Hepatocyte (in vitro differentiated cells): ENCODE measurements around the gene ALPP. TPM values are rescaled to one million over a fixed set of nuclear protein-coding genes. Genes with fewer than 3 reads are reported as not detected.

Experiments
- DNase-seq: peaks from one replicate; pipeline ENCODE4 v3.0.0-alpha.2; 2016; ENCODE audit warnings: low spot score
- H2AFZ ChIP-seq: fragments of 200-600 bp; sonication (generic); 2 replicates; pipeline ENCODE4 v1.6.0; 2016; ENCODE audit warnings: antibody characterized with exemption, mild to moderate bottlenecking
- H3K27ac ChIP-seq: fragments of 200-600 bp; sonication (generic); 2 replicates; pipeline ENCODE4 v1.5.1; 2016; ENCODE audit warnings: mild to moderate bottlenecking
- H3K27me3 ChIP-seq: fragments of 200-600 bp; sonication (generic); 2 replicates; pipeline ENCODE4 v1.6.1; 2016
- H3K36me3 ChIP-seq: fragments of 200-600 bp; sonication (generic); replicated peaks from 2 replicates; pipeline ENCODE4 v1.5.1; 2016; ENCODE audit warnings: low read depth; ENCODE audit not compliant: insufficient read depth
- H3K4me1 ChIP-seq: fragments of 200-600 bp; sonication (generic); 2 replicates; pipeline ENCODE4 v1.5.1; 2016; ENCODE audit warnings: mild to moderate bottlenecking, moderate library complexity; ENCODE audit not compliant: insufficient read depth
- H3K4me2 ChIP-seq: fragments of 200-600 bp; sonication (generic); 2 replicates; pipeline ENCODE4 v1.6.0; 2016
- H3K4me3 ChIP-seq: fragments of 200-600 bp; sonication (generic); 2 replicates; pipeline ENCODE4 v1.5.1; 2016; ENCODE audit warnings: mild to moderate bottlenecking
- H3K79me2 ChIP-seq: fragments of 200-600 bp; sonication (generic); 2 replicates; pipeline ENCODE4 v1.6.0; 2017; ENCODE audit warnings: mild to moderate bottlenecking
- H3K9me2 ChIP-seq: fragments of 200-600 bp; sonication (generic); replicated peaks from 2 replicates; pipeline ENCODE4 v1.6.0; 2017; ENCODE audit warnings: mild to moderate bottlenecking; ENCODE audit not compliant: insufficient read depth
- H3K9me3 ChIP-seq: fragments of 200-600 bp; sonication (generic); 2 replicates; pipeline ENCODE4 v1.5.1; 2016; ENCODE audit warnings: low read depth, mild to moderate bottlenecking
- H4K20me1 ChIP-seq: fragments of 200-600 bp; sonication (generic); 2 replicates; pipeline ENCODE4 v1.6.0; 2016; ENCODE audit warnings: mild to moderate bottlenecking; ENCODE audit not compliant: insufficient read depth, poor library complexity, severe bottlenecking
- EZH2 ChIP-seq: fragments of 200-600 bp; sonication (generic); IDR thresholded peaks from 2 replicates; pipeline ENCODE4 v1.6.1; 2016; ENCODE audit warnings: antibody characterized with exemption, mild to moderate bottlenecking, borderline replicate concordance
- EZH2phosphoT487 ChIP-seq: fragments of 200-600 bp; sonication (generic); IDR thresholded peaks from one replicate; pipeline ENCODE4 v1.6.1; 2018; ENCODE audit warnings: antibody characterized with exemption, mild to moderate bottlenecking, low read depth, moderate library complexity; ENCODE audit not compliant: unreplicated experiment, severe bottlenecking
- WGBS: methylation state at CpG from one replicate; pipeline ENCODE4 v1.1.6; 2016; ENCODE audit warnings: low lambda C conversion rate; ENCODE audit errors: missing lambda C conversion rate; 5-methylcytosine and 5-hydroxymethylcytosine counted together
- polyA plus RNA-seq: library from polyadenylated mRNA; unstranded; fragments of >200 nt; fragmentation: Nextera tagmentation; extraction: Ambion mirVana; gene quantifications from 2 replicates; pipeline ENCODE4 v1.2.1, GENCODE V29; 2016
- total RNA-seq: library from RNA; depleted of rRNA; stranded (reverse); fragments of >200 nt; gene quantifications from 2 replicates; pipeline ENCODE4 v1.2.3, GENCODE V29; 2014
- TF ChIP-seq, protein P1 (sequence below): fragments of 200-600 bp; sonication (generic); IDR thresholded peaks from 2 replicates; pipeline ENCODE4 v1.5.1; 2016; ENCODE audit warnings: antibody characterized with exemption, mild to moderate bottlenecking; ENCODE audit not compliant: poor library complexity

ALPP gene
- total and polyA plus RNA-seq, 2 experiments from 2014 or later: 1.2 to 6.5 TPM

DNA sequence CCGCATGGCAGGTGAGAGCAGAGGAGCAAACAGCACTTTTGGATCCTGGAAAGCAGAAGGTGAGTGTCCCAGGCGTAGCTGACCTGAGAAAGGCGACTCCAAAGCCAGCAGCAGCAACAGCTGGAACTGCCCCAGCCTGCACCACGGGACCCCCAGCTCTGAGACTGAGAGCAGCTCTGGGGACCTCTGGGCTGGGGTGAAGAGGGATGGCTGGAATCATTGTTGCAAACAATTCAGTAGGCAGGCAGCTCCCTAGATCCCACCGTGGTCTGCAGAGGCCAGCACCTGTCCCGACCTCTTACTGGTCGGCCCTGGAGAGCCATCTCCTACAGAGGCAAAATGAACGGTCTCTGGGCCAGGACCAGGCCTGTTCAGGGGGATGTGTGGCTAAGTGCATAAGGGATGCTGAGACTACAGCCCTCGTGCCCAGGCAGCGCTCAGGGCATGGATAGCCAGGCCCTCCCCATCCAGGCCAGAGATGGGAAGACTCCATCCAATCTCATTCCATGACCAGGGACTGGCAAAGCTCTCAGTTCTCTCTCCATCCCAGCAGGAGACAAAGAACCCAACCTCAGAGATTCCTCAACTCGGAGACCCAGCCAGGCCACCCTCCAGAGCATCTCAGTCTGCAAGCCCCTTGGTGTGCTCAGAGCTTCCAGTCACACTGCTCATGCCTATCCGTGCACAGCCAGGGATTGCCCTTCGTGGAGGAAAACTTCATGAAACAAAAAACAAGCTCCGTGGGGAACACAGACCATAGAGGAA, 38.2 kb upstream of the ALPP start:
- Histone ChIP-seq H2AFZ (no peak overlapping the region), H3K4me2 (no peak overlapping the region), H3K79me2 (no peaks in the 10 kb centered on the region), H3K27ac (no peak overlapping the region), H3K36me3 (no peaks in the 10 kb centered on the region), H3K4me3 (no peak overlapping the region), H3K9me3 (no peaks in the 10 kb centered on the region), H3K4me1 (no peaks in the 10 kb centered on the region), H4K20me1 (no peaks in the 10 kb centered on the region), H3K27me3 (no peaks in the 10 kb centered on the region), H3K9me2 (no peaks in the 10 kb centered on the region)
- no peak for DNase-seq
- 97% methylated on average over 14 of the region's 14 CpGs for WGBS
- no peak for TF ChIP-seq EZH2
- TF ChIP-seq, protein P1, sequence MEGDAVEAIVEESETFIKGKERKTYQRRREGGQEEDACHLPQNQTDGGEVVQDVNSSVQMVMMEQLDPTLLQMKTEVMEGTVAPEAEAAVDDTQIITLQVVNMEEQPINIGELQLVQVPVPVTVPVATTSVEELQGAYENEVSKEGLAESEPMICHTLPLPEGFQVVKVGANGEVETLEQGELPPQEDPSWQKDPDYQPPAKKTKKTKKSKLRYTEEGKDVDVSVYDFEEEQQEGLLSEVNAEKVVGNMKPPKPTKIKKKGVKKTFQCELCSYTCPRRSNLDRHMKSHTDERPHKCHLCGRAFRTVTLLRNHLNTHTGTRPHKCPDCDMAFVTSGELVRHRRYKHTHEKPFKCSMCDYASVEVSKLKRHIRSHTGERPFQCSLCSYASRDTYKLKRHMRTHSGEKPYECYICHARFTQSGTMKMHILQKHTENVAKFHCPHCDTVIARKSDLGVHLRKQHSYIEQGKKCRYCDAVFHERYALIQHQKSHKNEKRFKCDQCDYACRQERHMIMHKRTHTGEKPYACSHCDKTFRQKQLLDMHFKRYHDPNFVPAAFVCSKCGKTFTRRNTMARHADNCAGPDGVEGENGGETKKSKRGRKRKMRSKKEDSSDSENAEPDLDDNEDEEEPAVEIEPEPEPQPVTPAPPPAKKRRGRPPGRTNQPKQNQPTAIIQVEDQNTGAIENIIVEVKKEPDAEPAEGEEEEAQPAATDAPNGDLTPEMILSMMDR: no peak
- TF ChIP-seq EZH2phosphoT487: no peak

DNA sequence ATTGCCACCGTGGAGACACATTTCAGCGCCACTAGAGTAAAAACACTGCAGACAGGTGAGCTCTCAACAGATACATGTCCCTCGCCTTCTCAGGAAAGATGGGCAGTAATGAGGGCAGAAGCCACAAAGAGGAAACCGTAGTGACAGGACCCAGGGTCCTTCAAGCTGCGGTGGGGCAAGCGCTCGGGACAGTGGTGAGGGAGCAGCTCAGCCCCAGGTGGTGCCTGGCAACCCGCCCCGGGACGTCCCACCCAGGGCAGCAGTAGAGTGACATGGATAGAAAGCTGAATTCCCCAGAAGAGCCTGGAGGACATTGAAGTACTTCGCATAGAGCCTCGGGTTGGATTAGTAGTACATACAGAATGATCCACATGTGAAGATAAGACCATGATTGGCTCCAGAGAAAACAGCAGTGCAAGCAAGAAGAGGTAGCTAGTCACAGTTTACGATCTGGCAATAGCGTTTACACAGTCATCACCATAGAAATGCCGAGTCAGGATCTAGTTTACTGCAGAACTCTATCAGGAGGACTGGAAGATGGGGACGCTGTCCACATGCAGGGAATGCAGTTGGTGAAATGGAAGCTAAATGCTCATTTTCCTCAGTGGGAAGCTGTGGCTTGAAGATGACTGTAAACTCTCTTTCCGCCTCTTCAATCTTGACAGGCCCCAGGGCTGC, 37.4 kb upstream of the ALPP start:
- Histone ChIP-seq H3K79me2 (no peaks in the 10 kb centered on the region), H3K9me3 (no peaks in the 10 kb centered on the region), H3K27me3 (no peaks in the 10 kb centered on the region), H3K4me3 (no peak overlapping the region), H3K4me1 (no peaks in the 10 kb centered on the region), H3K4me2 (no peak overlapping the region), H2AFZ (no peak overlapping the region), H3K27ac (no peak overlapping the region), H4K20me1 (no peaks in the 10 kb centered on the region), H3K9me2 (no peaks in the 10 kb centered on the region), H3K36me3 (no peaks in the 10 kb centered on the region)
- WGBS: 69% methylated on average over 17 of the region's 17 CpGs
- peak; percentile 31 for DNase-seq
- TF ChIP-seq EZH2: no peak
- TF ChIP-seq, protein P1: no peak
- TF ChIP-seq EZH2phosphoT487: no peak

DNA sequence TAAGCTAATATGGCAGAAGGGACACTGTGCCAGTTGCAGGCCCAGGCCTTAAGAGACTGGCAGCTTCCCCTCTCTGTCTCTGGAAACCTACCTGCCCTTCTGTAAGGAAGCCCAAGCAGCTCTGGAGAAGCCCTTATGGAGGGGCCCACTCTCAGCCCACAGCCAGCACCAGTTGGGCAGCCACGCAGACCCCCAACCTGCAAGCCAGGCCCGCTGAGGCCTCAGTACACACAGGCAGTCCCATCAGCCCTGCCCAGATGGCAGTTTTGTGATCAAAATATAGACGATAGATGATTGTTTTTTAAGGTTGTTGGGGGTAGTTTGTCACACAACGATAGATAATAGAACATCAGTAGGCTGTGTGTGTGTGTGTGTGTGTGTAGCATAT, 36.8 kb upstream of the ALPP start:
- H3K4me1 ChIP-seq: no peaks in the 10 kb centered on the region
- H2AFZ ChIP-seq: no peak overlapping the region
- no peak overlapping the region for H3K4me2 ChIP-seq
- no peaks in the 10 kb centered on the region for H3K27me3 ChIP-seq
- H3K27ac ChIP-seq: no peak overlapping the region
- no peak overlapping the region for H3K4me3 ChIP-seq
- H3K79me2 ChIP-seq: no peaks in the 10 kb centered on the region
- no peak for DNase-seq
- H3K36me3 ChIP-seq: no peaks in the 10 kb centered on the region
- H4K20me1 ChIP-seq: no peaks in the 10 kb centered on the region
- no peaks in the 10 kb centered on the region for H3K9me3 ChIP-seq
- WGBS: 93% methylated on average over 4 of the region's 4 CpGs
- H3K9me2 ChIP-seq: no peaks in the 10 kb centered on the region
- TF ChIP-seq, protein P1: no peak
- TF ChIP-seq EZH2phosphoT487 (no peak), EZH2 (no peak)
